OCI-LY1 (cell line): ENCODE data around the gene MAP2K6.

Source experiments
- H2AFZ ChIP-seq: fragments of 200-600 bp; sonication (generic), shearing (Covaris generic); 2 replicates; pipeline ENCODE4 v1.6.0; 2014; ENCODE audit warnings: antibody characterized with exemption, mild to moderate bottlenecking, low read length
- H3F3A ChIP-seq: fragments of 200-600 bp; sonication (generic), shearing (Covaris generic); 2 replicates; pipeline ENCODE4 v1.6.0; 2014; ENCODE audit warnings: mild to moderate bottlenecking, antibody characterized with exemption, low read length, moderate library complexity; ENCODE audit not compliant: insufficient read depth
- H3K27ac ChIP-seq: fragments of 200-600 bp; sonication (generic); 2 replicates; pipeline ENCODE4 v1.5.1; 2014; ENCODE audit warnings: low read length, mixed run types, mild to moderate bottlenecking, low read depth; ENCODE audit not compliant: poor library complexity, severe bottlenecking
- H3K27me3 ChIP-seq: fragments of 200-600 bp; sonication (generic); 2 replicates; pipeline ENCODE4 v1.6.0; 2014; ENCODE audit warnings: antibody characterized with exemption, mild to moderate bottlenecking, low read length, moderate library complexity; ENCODE audit not compliant: insufficient read depth
- H3K36me3 ChIP-seq: fragments of 200-600 bp; sonication (generic); 2 replicates; pipeline ENCODE4 v1.6.1; 2014; ENCODE audit warnings: mild to moderate bottlenecking, antibody characterized with exemption, low read length, moderate library complexity, mixed read lengths; ENCODE audit not compliant: insufficient read depth
- H3K4me1 ChIP-seq: fragments of 200-600 bp; sonication (generic); 2 replicates; pipeline ENCODE4 v1.5.1; 2014; ENCODE audit warnings: mild to moderate bottlenecking, low read length, moderate library complexity; ENCODE audit not compliant: insufficient read depth, severe bottlenecking
- H3K4me2 ChIP-seq: fragments of 200-600 bp; sonication (generic), shearing (Covaris generic); 2 replicates; pipeline ENCODE4 v1.6.1; 2014; ENCODE audit warnings: low read length
- H3K4me3 ChIP-seq: fragments of 200-600 bp; sonication (generic); 2 replicates; pipeline ENCODE4 v1.5.1; 2014; ENCODE audit warnings: low read length, low read depth, mild to moderate bottlenecking, mixed read lengths; ENCODE audit not compliant: poor library complexity, severe bottlenecking
- H3K79me2 ChIP-seq: fragments of 200-600 bp; shearing (Covaris generic); 2 replicates; pipeline ENCODE4 v1.6.1; 2016; ENCODE audit warnings: mixed run types, low read length, mixed read lengths; ENCODE audit not compliant: insufficient read depth
- H3K9ac ChIP-seq: fragments of 200-600 bp; sonication (generic), shearing (Covaris generic); 2 replicates; pipeline ENCODE4 v1.6.1; 2014; ENCODE audit warnings: mild to moderate bottlenecking, low read length, mixed read lengths
- H3K9me2 ChIP-seq: fragments of 200-600 bp; sonication (generic), shearing (Covaris generic); 2 replicates; pipeline ENCODE4 v1.6.1; 2014; ENCODE audit warnings: low read depth, mild to moderate bottlenecking, low read length, mixed read lengths
- H3K9me3 ChIP-seq: fragments of 200-600 bp; shearing (Covaris generic); 2 replicates; pipeline ENCODE4 v1.6.1; 2014; ENCODE audit warnings: low read length, mixed read lengths
- H4K20me1 ChIP-seq: fragments of 200-600 bp; sonication (generic), shearing (Covaris generic); 2 replicates; pipeline ENCODE4 v1.6.0; 2016; ENCODE audit warnings: mild to moderate bottlenecking, low read length; ENCODE audit not compliant: insufficient read depth
- CTCF ChIP-seq: fragments of 200-600 bp; sonication (generic), shearing (Covaris generic); IDR thresholded peaks from 2 replicates; pipeline ENCODE4 v1.5.1; 2017; ENCODE audit warnings: mild to moderate bottlenecking, antibody characterized with exemption, low read length, moderate library complexity, mixed read lengths
- EZH2 ChIP-seq: fragments of 200-600 bp; sonication (generic), shearing (Covaris generic); IDR thresholded peaks from 2 replicates; pipeline ENCODE4 v1.8.0; 2017; ENCODE audit warnings: borderline replicate concordance, mixed run types, mild to moderate bottlenecking, antibody characterized with exemption, low read length, moderate library complexity, mixed read lengths

Gene MAP2K6

DNA sequence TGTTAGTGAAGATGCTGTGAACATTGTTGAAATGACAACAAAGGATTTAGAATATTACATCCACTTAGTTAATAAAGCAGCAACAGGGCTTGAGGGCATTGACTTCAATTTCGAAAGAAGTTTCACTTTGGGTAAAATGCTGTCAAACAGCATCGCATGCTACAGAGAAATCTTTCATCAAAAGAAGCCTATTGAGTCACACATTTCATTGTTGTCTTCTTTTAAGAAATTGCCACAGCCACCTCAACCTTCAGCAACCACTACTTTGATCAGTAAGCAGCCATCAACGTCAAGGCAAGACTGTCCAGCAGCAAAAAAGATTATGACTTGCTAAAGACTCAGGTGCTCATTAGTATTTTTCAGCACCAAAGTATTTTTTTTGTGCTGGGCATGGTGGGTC is 13.2 kb upstream of the MAP2K6 start:
- H2AFZ ChIP-seq: no peak overlapping the region
- no peaks in the 10 kb centered on the region for H3K36me3 ChIP-seq
- H3K9ac ChIP-seq: no peak overlapping the region
- TF ChIP-seq EZH2 (no peak), CTCF (no peak)
- H3K4me3 ChIP-seq: no peak overlapping the region
- no peak overlapping the region for H3K4me2 ChIP-seq
- no peaks in the 10 kb centered on the region for H3K79me2 ChIP-seq
- no peaks in the 10 kb centered on the region for H3K4me1 ChIP-seq
- H3K9me3 ChIP-seq: no peaks in the 10 kb centered on the region
- no peak overlapping the region for H3K27ac ChIP-seq
- no peaks in the 10 kb centered on the region for H3F3A ChIP-seq
- no peaks in the 10 kb centered on the region for H3K27me3 ChIP-seq
- no peaks in the 10 kb centered on the region for H3K9me2 ChIP-seq
- H4K20me1 ChIP-seq: no peaks in the 10 kb centered on the region

DNA sequence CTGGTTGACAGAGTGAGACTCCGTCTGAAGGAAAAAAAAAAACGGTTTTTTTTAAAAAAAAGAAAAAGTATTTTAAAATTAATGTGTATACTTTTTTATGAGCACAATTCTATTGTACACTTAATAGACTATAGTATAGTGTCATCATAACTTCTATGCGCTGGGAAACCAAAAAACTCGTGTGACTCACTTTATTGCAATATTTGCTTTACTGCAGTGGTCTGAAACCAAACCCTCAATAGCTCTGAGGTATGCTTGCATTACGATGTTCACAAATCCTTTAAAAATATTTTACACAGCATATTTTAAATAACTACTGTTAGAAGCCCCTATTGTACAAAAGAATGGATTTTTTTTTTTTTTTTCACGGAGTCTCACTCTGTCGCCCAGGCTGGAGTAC is 12.4 kb upstream of the MAP2K6 start:
- Histone ChIP-seq H3K4me1 (no peaks in the 10 kb centered on the region), H3K9me2 (no peaks in the 10 kb centered on the region), H3K9me3 (no peaks in the 10 kb centered on the region), H3K36me3 (no peaks in the 10 kb centered on the region), H4K20me1 (no peaks in the 10 kb centered on the region), H3K27me3 (no peaks in the 10 kb centered on the region), H3K9ac (no peak overlapping the region), H3F3A (no peaks in the 10 kb centered on the region), H2AFZ (no peak overlapping the region), H3K79me2 (no peaks in the 10 kb centered on the region), H3K4me3 (no peak overlapping the region), H3K4me2 (no peak overlapping the region), H3K27ac (no peak overlapping the region)
- TF ChIP-seq EZH2 (no peak), CTCF (no peak)

DNA sequence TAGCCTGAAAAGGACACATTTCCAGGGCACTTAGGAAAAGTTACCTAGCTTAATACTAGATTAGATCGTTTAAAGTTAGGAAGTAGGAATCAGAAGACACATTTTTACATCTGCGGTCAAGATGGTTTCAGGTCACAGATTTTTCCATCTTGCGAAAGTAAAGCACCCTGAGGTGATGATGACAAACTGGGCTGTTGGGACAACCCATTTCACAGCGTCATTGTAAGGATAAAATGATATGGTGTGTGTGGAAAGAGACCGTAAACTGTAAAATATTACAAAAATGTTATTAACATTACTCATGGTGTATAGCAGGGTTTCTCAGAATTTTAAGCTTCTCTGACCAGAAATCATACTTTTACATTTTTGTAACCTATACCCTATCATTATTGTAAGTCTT is 10.1 kb upstream of the MAP2K6 start:
- no peaks in the 10 kb centered on the region for H3K4me1 ChIP-seq
- TF ChIP-seq CTCF (no peak), EZH2 (no peak)
- no peak overlapping the region for H3K9ac ChIP-seq
- no peaks in the 10 kb centered on the region for H3K27me3 ChIP-seq
- no peaks in the 10 kb centered on the region for H4K20me1 ChIP-seq
- no peak overlapping the region for H3K27ac ChIP-seq
- H2AFZ ChIP-seq: no peak overlapping the region
- no peaks in the 10 kb centered on the region for H3K9me3 ChIP-seq
- no peaks in the 10 kb centered on the region for H3K79me2 ChIP-seq
- no peaks in the 10 kb centered on the region for H3F3A ChIP-seq
- H3K4me2 ChIP-seq: no peak overlapping the region
- H3K9me2 ChIP-seq: no peaks in the 10 kb centered on the region
- no peaks in the 10 kb centered on the region for H3K36me3 ChIP-seq
- H3K4me3 ChIP-seq: no peak overlapping the region
